Stimulated activated CD8-positive, alpha-beta memory T cell treated with anti-CD3 and anti-CD28 coated beads, Interleukin-4, amount 100 ng/mL, for 4 hours (primary cell): ENCODE measurements around the gene TMEM42.

Source experiments
- DNase-seq, 2 donors: peaks; one replicate each; pipeline ENCODE4 v3.0.0-alpha.2; 2020; ENCODE audit warnings: low read depth in 2 of 2, low spot score in 1 of 2

TMEM42 gene

DNA sequence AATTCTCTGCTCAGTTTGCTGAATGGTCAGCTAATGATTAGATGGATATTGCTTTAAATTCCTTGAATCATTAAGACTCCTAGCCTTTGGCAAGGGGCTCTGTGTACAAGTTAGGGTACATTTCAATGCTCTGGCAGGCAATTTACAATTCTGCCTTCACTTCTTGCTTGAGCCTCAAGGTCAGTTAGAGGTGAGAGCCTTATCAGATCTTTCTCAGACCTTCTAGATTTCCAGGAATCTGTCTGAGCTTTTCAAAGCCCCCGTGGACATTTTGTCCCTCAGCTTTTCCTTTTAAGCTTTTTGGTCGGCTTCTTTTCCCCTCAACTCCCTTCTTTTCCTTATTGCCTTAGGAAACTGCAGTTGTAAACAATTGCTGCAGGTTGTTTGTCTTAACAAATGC lies 47.4 kb downstream of the TMEM42 start:
- no peak for DNase-seq

DNA sequence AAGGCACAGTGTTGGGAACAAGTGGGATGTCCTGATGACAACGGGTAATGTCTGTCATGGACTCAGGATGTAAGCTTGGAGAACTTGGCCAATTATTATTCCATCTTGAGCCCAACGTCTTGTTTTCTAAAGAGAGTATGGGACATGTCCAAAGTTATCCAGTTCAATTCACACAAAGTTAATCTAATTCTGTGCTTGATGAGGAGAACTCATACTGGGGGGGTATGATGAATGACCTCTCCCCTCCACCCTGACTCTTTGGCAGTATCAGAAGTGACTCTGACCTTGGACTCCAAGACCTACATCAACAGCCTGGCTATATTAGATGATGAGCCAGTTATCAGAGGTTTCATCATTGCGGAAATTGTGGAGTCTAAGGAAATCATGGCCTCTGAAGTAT lies 49.0 kb downstream of the TMEM42 start:
- no peak for DNase-seq

DNA sequence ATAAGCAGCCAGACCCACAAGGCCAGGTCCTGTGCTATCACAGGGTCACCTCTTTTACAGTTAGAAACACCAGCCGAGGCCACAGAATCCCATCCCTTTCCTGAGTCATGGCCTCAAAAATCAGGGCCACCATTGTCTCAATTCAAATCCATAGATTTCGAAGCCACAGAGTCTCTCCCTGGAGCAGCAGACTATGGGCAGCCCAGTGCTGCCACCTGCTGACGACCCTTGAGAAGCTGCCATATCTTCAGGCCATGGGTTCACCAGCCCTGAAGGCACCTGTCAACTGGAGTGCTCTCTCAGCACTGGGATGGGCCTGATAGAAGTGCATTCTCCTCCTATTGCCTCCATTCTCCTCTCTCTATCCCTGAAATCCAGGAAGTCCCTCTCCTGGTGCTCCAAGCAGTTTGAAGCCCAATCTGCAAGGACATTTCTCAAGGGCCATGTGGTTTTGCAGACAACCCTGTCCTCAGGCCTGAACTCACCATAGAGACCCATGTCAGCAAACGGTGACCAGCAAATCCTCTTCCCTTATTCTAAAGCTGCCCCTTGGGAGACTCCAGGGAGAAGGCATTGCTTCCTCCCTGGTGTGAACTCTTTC lies 52.3 kb downstream of the TMEM42 start:
- DNase-seq = peak; percentile 17 to 23

DNA sequence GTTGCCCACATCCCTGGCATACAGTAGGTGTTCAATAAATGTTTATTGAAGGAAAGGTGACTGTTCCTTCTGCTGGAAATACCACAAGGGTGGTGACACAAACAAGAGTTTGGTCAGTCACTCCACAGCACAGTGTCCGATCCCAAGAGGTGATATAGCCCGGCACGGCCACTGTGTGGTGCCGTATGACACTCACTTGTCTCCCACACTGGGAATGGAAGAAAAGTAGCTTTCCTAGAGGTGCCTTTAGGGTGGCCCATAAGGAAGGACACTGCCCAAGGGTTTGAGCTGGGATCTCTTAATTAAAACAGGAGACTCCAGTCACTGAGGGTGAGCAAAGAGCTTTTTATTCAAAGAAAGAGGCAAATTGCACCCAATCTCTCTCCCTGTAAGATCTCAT lies 53.2 kb downstream of the TMEM42 start:
- no peak for DNase-seq
